ENCODE results near the gene ZBTB7A.

The ZBTB7A gene

GRCh38 chr19:4029247-4029614 lies 37.5 kb downstream of the ZBTB7A start:
- no peak overlapping the region for H3K9ac ChIP-seq (ENCODE audit: low read depth, low read length)
- no peak for TF ChIP-seq EZH2 (IDR thresholded peaks at IDR 0.05; ENCODE audit: borderline replicate concordance, low read depth, low read length, severe bottlenecking)
- H3K27ac ChIP-seq (ENCODE audit: low read length), result no peak overlapping the region
- no peaks in the 10 kb centered on the region for H3K4me1 ChIP-seq (ENCODE audit: insufficient read depth, low read length)
- H3K36me3 ChIP-seq (ENCODE audit: insufficient read depth, low read length), result peaks cover 76% of the 10 kb centered on the region
- H3K79me2 ChIP-seq (ENCODE audit: insufficient read depth, low read length), result no peaks in the 10 kb centered on the region; the same call in 1 of the 2 replicates
- no peaks in the 10 kb centered on the region for H3K9me3 ChIP-seq (ENCODE audit: insufficient read depth, low read length, severe bottlenecking)
- DNase-seq (no peak), ATAC-seq (ENCODE audit: insufficient read depth, low read depth) (no peak)
- no peaks in the 10 kb centered on the region for H3K27me3 ChIP-seq (ENCODE audit: insufficient read depth, low read length, poor library complexity)
- H3K4me2 ChIP-seq (ENCODE audit: insufficient read depth, low read length), result no peak overlapping the region
- H2AFZ ChIP-seq (ENCODE audit: low read depth, low read length), result no peak overlapping the region
- no peak overlapping the region for H3K4me3 ChIP-seq (ENCODE audit: low read depth in 1 of 2, low read length in 2 of 2)
- H4K20me1 ChIP-seq (ENCODE audit: insufficient read depth, low read length), result peaks cover 19% of the 10 kb centered on the region

GRCh38 chr19:4028334-4029246 lies 38.1 kb downstream of the ZBTB7A start:
- Histone ChIP-seq H3K79me2 (ENCODE audit: insufficient read depth, low read length) (peaks cover under 1% of the 10 kb centered on the region), H3K4me3 (ENCODE audit: low read depth in 1 of 2, low read length in 2 of 2) (no peak overlapping the region), H3K9me3 (ENCODE audit: insufficient read depth, low read length, severe bottlenecking) (no peaks in the 10 kb centered on the region), H3K27me3 (ENCODE audit: insufficient read depth, low read length, poor library complexity) (no peaks in the 10 kb centered on the region), H4K20me1 (ENCODE audit: insufficient read depth, low read length) (peaks cover 16% of the 10 kb centered on the region), H3K4me1 (ENCODE audit: insufficient read depth, low read length) (no peaks in the 10 kb centered on the region), H3K27ac (ENCODE audit: low read length) (no peak overlapping the region), H3K9ac (ENCODE audit: low read depth, low read length) (no peak overlapping the region), H3K4me2 (ENCODE audit: insufficient read depth, low read length) (no peak overlapping the region), H3K36me3 (ENCODE audit: insufficient read depth, low read length) (peaks cover 76% of the 10 kb centered on the region), H2AFZ (ENCODE audit: low read depth, low read length) (no peak overlapping the region)
- TF ChIP-seq CTCF (IDR thresholded peaks at IDR 0.05; ENCODE audit: borderline replicate concordance, extremely low read depth, low read length, poor library complexity, severe bottlenecking), result no peak
- TF ChIP-seq EZH2 (IDR thresholded peaks at IDR 0.05; ENCODE audit: borderline replicate concordance, low read depth, low read length, severe bottlenecking), result no peak
- no peak for ATAC-seq (ENCODE audit: insufficient read depth, low read depth)
- no peak for DNase-seq

- Histone ChIP-seq H3K36me3 (ENCODE audit: insufficient read depth, low read length) (peaks cover 74% of the 10 kb centered on the region), H3K27me3 (ENCODE audit: insufficient read depth, low read length, poor library complexity) (no peaks in the 10 kb centered on the region), H3K9me3 (ENCODE audit: insufficient read depth, low read length, severe bottlenecking) (no peaks in the 10 kb centered on the region), H3K4me3 (ENCODE audit: low read depth in 1 of 2, low read length in 2 of 2) (no peak overlapping the region), H4K20me1 (ENCODE audit: insufficient read depth, low read length) (peaks cover 10% of the 10 kb centered on the region), H3K4me1 (ENCODE audit: insufficient read depth, low read length) (no peaks in the 10 kb centered on the region), H3K9ac (ENCODE audit: low read depth, low read length) (no peak overlapping the region), H3K4me2 (ENCODE audit: insufficient read depth, low read length) (no peak overlapping the region), H3K27ac (ENCODE audit: low read length) (no peak overlapping the region), H2AFZ (ENCODE audit: low read depth, low read length) (no peak overlapping the region), H3K79me2 (ENCODE audit: insufficient read depth, low read length) (peaks cover 10% of the 10 kb centered on the region)
- ATAC-seq (ENCODE audit: insufficient read depth, low read depth) (no peak), DNase-seq (no peak)
- TF ChIP-seq CTCF (IDR thresholded peaks at IDR 0.05; ENCODE audit: borderline replicate concordance, extremely low read depth, low read length, poor library complexity, severe bottlenecking) (no peak), EZH2 (IDR thresholded peaks at IDR 0.05; ENCODE audit: borderline replicate concordance, low read depth, low read length, severe bottlenecking) (no peak)
Observed at GRCh38 chr19:4027146-4027545, 39.6 kb downstream of the ZBTB7A start.

GRCh38 chr19:4025317-4025716 lies 41.4 kb downstream of the ZBTB7A start:
- Histone ChIP-seq H3K9me3 (ENCODE audit: insufficient read depth, low read length, severe bottlenecking) (peaks cover 7% of the 10 kb centered on the region), H3K4me2 (ENCODE audit: insufficient read depth, low read length) (no peak overlapping the region), H3K79me2 (ENCODE audit: insufficient read depth, low read length) (peaks cover 28% of the 10 kb centered on the region), H3K9ac (ENCODE audit: low read depth, low read length) (no peak overlapping the region), H3K27ac (ENCODE audit: low read length) (no peak overlapping the region), H3K27me3 (ENCODE audit: insufficient read depth, low read length, poor library complexity) (no peaks in the 10 kb centered on the region), H3K4me3 (ENCODE audit: low read depth in 1 of 2, low read length in 2 of 2) (no peak overlapping the region), H4K20me1 (ENCODE audit: insufficient read depth, low read length) (peaks cover 7% of the 10 kb centered on the region; the same call in 1 of the 2 replicates), H3K4me1 (ENCODE audit: insufficient read depth, low read length) (no peaks in the 10 kb centered on the region), H3K36me3 (ENCODE audit: insufficient read depth, low read length) (peaks cover 73% of the 10 kb centered on the region), H2AFZ (ENCODE audit: low read depth, low read length) (no peak overlapping the region)
- no peak for TF ChIP-seq EZH2 (IDR thresholded peaks at IDR 0.05; ENCODE audit: borderline replicate concordance, low read depth, low read length, severe bottlenecking)
- TF ChIP-seq CTCF (IDR thresholded peaks at IDR 0.05; ENCODE audit: borderline replicate concordance, extremely low read depth, low read length, poor library complexity, severe bottlenecking), result no peak
- ATAC-seq (ENCODE audit: insufficient read depth, low read depth), result no peak
- DNase-seq, result no peak

Measured in DND-41 (cell line).